ENCODE results near the gene CD163L1.

Gene CD163L1

GRCh38 chr12:7444076-7444475 is at the start of gene CD163L1:
Gene CD163L1, minus strand, starts transcription at chr12:7444153. Its CDS starts 26 bp downstream, at chr12:7444127.
- Mint-ChIP-seq H3K9me3 (no peaks in the 10 kb centered on the region), H3K4me1 (ENCODE audit: low read depth) (no peaks in the 10 kb centered on the region), H3K27ac (no peak within 1 kb of the TSS)

GRCh38 chr12:7493006-7493405 is 49.1 kb upstream of the CD163L1 start:
- no peaks in the 10 kb centered on the region for H3K9me3 Mint-ChIP-seq
- no peak overlapping the region for H3K4me3 Mint-ChIP-seq
- H3K27me3 Mint-ChIP-seq (ENCODE audit: low read depth) = peaks cover 12% of the 10 kb centered on the region
- H3K36me3 Mint-ChIP-seq (ENCODE audit: low read depth) = no peaks in the 10 kb centered on the region
- DNase-seq (ENCODE audit: low spot score) = no peak
- no peaks in the 10 kb centered on the region for H3K4me1 Mint-ChIP-seq (ENCODE audit: low read depth)
- no peak overlapping the region for H3K27ac Mint-ChIP-seq

More at GRCh38 chr12:7444076-7444475, at the start of gene CD163L1:
- Mint-ChIP-seq H3K27me3 (ENCODE audit: low read depth) (peaks cover 48% of the 10 kb centered on the region), H3K36me3 (ENCODE audit: low read depth) (no peaks in the 10 kb centered on the region), H3K4me3 (no peak within 1 kb of the TSS)
- DNase-seq (ENCODE audit: low spot score) = no peak

GRCh38 chr12:7486512-7486911 is 42.6 kb upstream of the CD163L1 start:
- Mint-ChIP-seq H3K27ac (no peak overlapping the region), H3K9me3 (no peaks in the 10 kb centered on the region), H3K27me3 (ENCODE audit: low read depth) (peaks cover 3% of the 10 kb centered on the region), H3K4me3 (no peak overlapping the region), H3K4me1 (ENCODE audit: low read depth) (no peaks in the 10 kb centered on the region), H3K36me3 (ENCODE audit: low read depth) (no peaks in the 10 kb centered on the region)
- no peak for DNase-seq (ENCODE audit: low spot score)

GRCh38 chr12:7485095-7485494 is 41.1 kb upstream of the CD163L1 start:
- H3K4me3 Mint-ChIP-seq = no peak overlapping the region
- no peak for DNase-seq (ENCODE audit: low spot score)
- no peak overlapping the region for H3K27ac Mint-ChIP-seq
- H3K36me3 Mint-ChIP-seq (ENCODE audit: low read depth) = no peaks in the 10 kb centered on the region
- no peaks in the 10 kb centered on the region for H3K9me3 Mint-ChIP-seq
- H3K4me1 Mint-ChIP-seq (ENCODE audit: low read depth) = no peaks in the 10 kb centered on the region
- H3K27me3 Mint-ChIP-seq (ENCODE audit: low read depth) = peaks cover 3% of the 10 kb centered on the region

- no peak overlapping the region for H3K4me3 Mint-ChIP-seq
- no peak for DNase-seq (ENCODE audit: low spot score)
- H3K9me3 Mint-ChIP-seq = no peaks in the 10 kb centered on the region
- H3K36me3 Mint-ChIP-seq (ENCODE audit: low read depth) = no peaks in the 10 kb centered on the region
- H3K27ac Mint-ChIP-seq = no peak overlapping the region
- peaks cover 3% of the 10 kb centered on the region for H3K27me3 Mint-ChIP-seq (ENCODE audit: low read depth)
- no peaks in the 10 kb centered on the region for H3K4me1 Mint-ChIP-seq (ENCODE audit: low read depth)
Observed at GRCh38 chr12:7483343-7483742, 39.4 kb upstream of the CD163L1 start.

- Mint-ChIP-seq H3K36me3 (ENCODE audit: low read depth) (no peaks in the 10 kb centered on the region), H3K27me3 (ENCODE audit: low read depth) (no peaks in the 10 kb centered on the region)
Observed at GRCh38 chr12:7479771-7480170, 35.8 kb upstream of the CD163L1 start.

GRCh38 chr12:7472060-7472459 is 28.1 kb upstream of the CD163L1 start:
- no peaks in the 10 kb centered on the region for H3K9me3 Mint-ChIP-seq
- no peak overlapping the region for H3K4me3 Mint-ChIP-seq
- H3K4me1 Mint-ChIP-seq (ENCODE audit: low read depth) = no peaks in the 10 kb centered on the region
- no peak overlapping the region for H3K27ac Mint-ChIP-seq
- H3K36me3 Mint-ChIP-seq (ENCODE audit: low read depth) = no peaks in the 10 kb centered on the region
- no peak for DNase-seq (ENCODE audit: low spot score)
- peaks cover 4% of the 10 kb centered on the region for H3K27me3 Mint-ChIP-seq (ENCODE audit: low read depth)

More at GRCh38 chr12:7479771-7480170, 35.8 kb upstream of the CD163L1 start:
- Mint-ChIP-seq H3K27ac (no peak overlapping the region), H3K4me3 (no peak overlapping the region), H3K9me3 (no peaks in the 10 kb centered on the region), H3K4me1 (ENCODE audit: low read depth) (no peaks in the 10 kb centered on the region)
- DNase-seq (ENCODE audit: low spot score) = no peak

GRCh38 chr12:7460375-7461259 is 16.7 kb upstream of the CD163L1 start:
- peaks cover under 1% of the 10 kb centered on the region for H3K27me3 Mint-ChIP-seq (ENCODE audit: low read depth)
- no peak overlapping the region for H3K27ac Mint-ChIP-seq
- no peaks in the 10 kb centered on the region for H3K9me3 Mint-ChIP-seq
- no peak for DNase-seq (ENCODE audit: low spot score)
- no peaks in the 10 kb centered on the region for H3K36me3 Mint-ChIP-seq (ENCODE audit: low read depth)
- H3K4me1 Mint-ChIP-seq (ENCODE audit: low read depth) = no peaks in the 10 kb centered on the region
- no peak overlapping the region for H3K4me3 Mint-ChIP-seq

GRCh38 chr12:7459973-7460372 is 16.0 kb upstream of the CD163L1 start:
- no peaks in the 10 kb centered on the region for H3K27me3 Mint-ChIP-seq (ENCODE audit: low read depth)
- H3K27ac Mint-ChIP-seq = no peak overlapping the region
- no peak for DNase-seq (ENCODE audit: low spot score)
- no peaks in the 10 kb centered on the region for H3K36me3 Mint-ChIP-seq (ENCODE audit: low read depth)
- no peaks in the 10 kb centered on the region for H3K4me1 Mint-ChIP-seq (ENCODE audit: low read depth)
- H3K9me3 Mint-ChIP-seq = no peaks in the 10 kb centered on the region
- no peak overlapping the region for H3K4me3 Mint-ChIP-seq

- Mint-ChIP-seq H3K4me1 (ENCODE audit: low read depth) (no peaks in the 10 kb centered on the region), H3K27ac (no peak overlapping the region), H3K9me3 (no peaks in the 10 kb centered on the region), H3K36me3 (ENCODE audit: low read depth) (no peaks in the 10 kb centered on the region), H3K27me3 (ENCODE audit: low read depth) (peaks cover 15% of the 10 kb centered on the region), H3K4me3 (no peak overlapping the region)
- DNase-seq (ENCODE audit: low spot score) = no peak
Observed at GRCh38 chr12:7451756-7452155, 7.8 kb upstream of the CD163L1 start.

- no peak for DNase-seq (ENCODE audit: low spot score)
Observed at GRCh38 chr12:7450667-7451066, 6.7 kb upstream of the CD163L1 start.

GRCh38 chr12:7448099-7448498 is 4.1 kb upstream of the CD163L1 start:
- Mint-ChIP-seq H3K27ac (no peak overlapping the region), H3K27me3 (ENCODE audit: low read depth) (peaks cover 22% of the 10 kb centered on the region), H3K9me3 (no peaks in the 10 kb centered on the region), H3K4me1 (ENCODE audit: low read depth) (no peaks in the 10 kb centered on the region), H3K36me3 (ENCODE audit: low read depth) (no peaks in the 10 kb centered on the region), H3K4me3 (no peak overlapping the region)
- DNase-seq (ENCODE audit: low spot score) = no peak

More at GRCh38 chr12:7450667-7451066, 6.7 kb upstream of the CD163L1 start:
- no peak overlapping the region for H3K4me3 Mint-ChIP-seq
- no peaks in the 10 kb centered on the region for H3K9me3 Mint-ChIP-seq
- no peaks in the 10 kb centered on the region for H3K4me1 Mint-ChIP-seq (ENCODE audit: low read depth)
- H3K27me3 Mint-ChIP-seq (ENCODE audit: low read depth) = peaks cover 20% of the 10 kb centered on the region
- no peak overlapping the region for H3K27ac Mint-ChIP-seq
- H3K36me3 Mint-ChIP-seq (ENCODE audit: low read depth) = no peaks in the 10 kb centered on the region

- no peaks in the 10 kb centered on the region for H3K36me3 Mint-ChIP-seq (ENCODE audit: low read depth)
- no peak for DNase-seq (ENCODE audit: low spot score)
- H3K9me3 Mint-ChIP-seq = no peaks in the 10 kb centered on the region
- H3K4me1 Mint-ChIP-seq (ENCODE audit: low read depth) = no peaks in the 10 kb centered on the region
- H3K27ac Mint-ChIP-seq = no peak overlapping the region
- H3K4me3 Mint-ChIP-seq = no peak overlapping the region
- H3K27me3 Mint-ChIP-seq (ENCODE audit: low read depth) = peaks cover 43% of the 10 kb centered on the region
Observed at GRCh38 chr12:7444537-7444936, 584 bp upstream of the CD163L1 start.

GRCh38 chr12:7441216-7441615 is 2.7 kb downstream of the CD163L1 start:
- Mint-ChIP-seq H3K9me3 (no peaks in the 10 kb centered on the region), H3K27me3 (ENCODE audit: low read depth) (peaks cover 48% of the 10 kb centered on the region), H3K36me3 (ENCODE audit: low read depth) (no peaks in the 10 kb centered on the region), H3K27ac (no peak overlapping the region), H3K4me3 (no peak overlapping the region), H3K4me1 (ENCODE audit: low read depth) (no peaks in the 10 kb centered on the region)
- DNase-seq (ENCODE audit: low spot score) = no peak
